ENCODE data around the gene KRIT1.
A peak's percentile ranks its signal among the peaks of the same experiment; 100 is the strongest.

Gene KRIT1

GRCh38 chr7:92161271-92161670, 84.4 kb downstream of the KRIT1 start:
- TF ChIP-seq POLR2AphosphoS5 (IDR thresholded peaks at IDR 0.05; ENCODE audit: low read depth, low read length) (no peak), POLR2A (IDR thresholded peaks at IDR 0.05; ENCODE audit: low read depth, low read length) (no peak), PAX5 (IDR thresholded peaks at IDR 0.05; ENCODE audit: insufficient read depth, low read length, severe bottlenecking) (no peak), TAF1 (IDR thresholded peaks at IDR 0.05; ENCODE audit: low read depth, low read length) (no peak), SPI1 (IDR thresholded peaks at IDR 0.05; ENCODE audit: low read depth, low read length) (no peak), POU2F2 (IDR thresholded peaks at IDR 0.05; ENCODE audit: low read depth, low read length) (no peak)
- DNase-seq (ENCODE audit: insufficient read length, low spot score) (no peak), FAIRE-seq (no peak)

GRCh38 chr7:92158660-92159575, 86.8 kb downstream of the KRIT1 start:
- no peak for DNase-seq (ENCODE audit: insufficient read length, low spot score)
- TF ChIP-seq SPI1 (IDR thresholded peaks at IDR 0.05; ENCODE audit: low read depth, low read length) = peak; percentile 29; the same call in 1 of the 2 replicates
- TF ChIP-seq POU2F2 (IDR thresholded peaks at IDR 0.05; ENCODE audit: low read depth, low read length) = no peak
- FAIRE-seq = no peak

DNA sequence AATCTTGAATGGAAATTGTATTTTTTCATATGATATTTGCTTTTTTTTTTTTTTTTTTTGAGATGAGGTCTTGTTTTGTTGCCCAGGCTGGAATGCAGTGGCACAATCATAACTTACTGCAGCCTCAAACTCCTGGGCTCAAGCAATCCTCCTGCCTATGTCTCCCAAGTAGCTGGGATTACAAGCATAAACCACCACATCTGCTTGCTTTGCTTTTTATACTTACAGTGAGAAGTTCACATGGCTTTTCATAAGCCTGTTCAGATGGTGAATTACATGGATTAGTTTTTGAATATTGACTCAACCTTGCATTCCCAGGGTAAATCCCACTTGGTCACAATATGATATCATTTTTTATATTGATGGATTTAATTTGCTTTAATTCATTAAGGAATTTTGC, 88.7 kb downstream of the KRIT1 start:
- TF ChIP-seq POLR2AphosphoS5 (IDR thresholded peaks at IDR 0.05; ENCODE audit: low read depth, low read length) = no peak
- no peak for TF ChIP-seq POU2F2 (IDR thresholded peaks at IDR 0.05; ENCODE audit: low read depth, low read length)
- TF ChIP-seq SPI1 (IDR thresholded peaks at IDR 0.05; ENCODE audit: low read depth, low read length) = no peak
- TF ChIP-seq POLR2A (IDR thresholded peaks at IDR 0.05; ENCODE audit: low read depth, low read length) = no peak
- no peak for TF ChIP-seq PAX5 (IDR thresholded peaks at IDR 0.05; ENCODE audit: insufficient read depth, low read length, severe bottlenecking)
- DNase-seq (ENCODE audit: insufficient read length, low spot score) (no peak), FAIRE-seq (no peak)

DNA sequence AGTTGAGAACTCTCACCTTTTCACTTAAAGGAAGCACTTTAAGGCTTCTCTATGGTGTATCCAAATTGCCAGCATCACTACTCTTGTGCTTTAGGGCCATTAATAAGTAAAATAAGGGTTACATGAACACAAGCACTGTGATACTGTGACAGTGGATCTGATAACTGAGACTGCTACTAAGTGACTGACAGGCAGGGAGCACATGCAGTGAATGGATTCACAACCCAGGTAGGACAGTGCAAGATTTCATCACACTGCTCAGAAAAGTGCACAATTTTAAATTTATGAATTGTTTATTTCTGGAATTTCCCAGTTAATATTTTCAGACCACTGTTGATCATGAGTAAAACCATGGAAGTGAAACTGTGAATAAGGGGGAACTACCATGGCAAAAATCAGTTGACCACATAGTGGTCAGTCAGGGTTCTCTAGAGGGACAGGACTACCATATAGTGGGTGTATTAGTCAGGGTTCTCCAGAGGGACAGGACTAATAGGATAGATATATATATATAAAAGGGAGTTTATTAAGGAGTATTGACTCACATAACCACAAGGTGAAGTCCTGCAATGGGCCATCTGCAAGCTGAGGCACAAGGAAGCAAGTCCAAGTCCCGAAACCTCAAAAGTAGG, 90.5 kb downstream of the KRIT1 start:
- no peak for FAIRE-seq

DNA sequence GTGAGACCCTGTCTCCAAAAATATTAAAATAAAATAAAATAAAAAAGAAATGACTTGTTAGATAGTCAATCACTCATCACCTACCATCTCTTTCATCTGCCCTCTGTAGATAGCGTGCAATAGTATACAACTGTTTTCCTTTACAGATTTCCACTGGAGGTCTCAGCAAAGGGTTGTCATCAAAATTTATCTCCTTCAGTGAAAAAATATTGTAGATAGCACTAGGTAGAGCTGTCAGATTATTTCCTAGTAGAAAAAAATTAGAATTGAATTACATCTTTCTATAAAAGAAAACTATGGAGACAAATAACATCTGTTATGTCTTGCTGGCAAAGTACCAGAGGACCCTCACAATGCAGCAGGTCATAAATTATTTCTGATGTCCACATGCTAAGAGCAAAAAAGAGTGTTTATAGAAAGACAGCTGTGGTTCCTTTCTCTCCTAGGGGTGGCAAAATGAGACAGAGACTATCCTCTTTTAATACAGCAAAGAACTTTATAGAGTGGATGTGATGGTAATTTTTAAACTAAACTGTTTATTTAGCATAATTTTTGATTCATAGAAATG, 95.2 kb downstream of the KRIT1 start:
- FAIRE-seq (no peak), DNase-seq (ENCODE audit: insufficient read length, low spot score) (no peak)
- TF ChIP-seq POU2F2 (IDR thresholded peaks at IDR 0.05; ENCODE audit: low read depth, low read length) = no peak
- no peak for TF ChIP-seq TAF1 (IDR thresholded peaks at IDR 0.05; ENCODE audit: low read depth, low read length)
- TF ChIP-seq SPI1 (IDR thresholded peaks at IDR 0.05; ENCODE audit: low read depth, low read length) = no peak
- TF ChIP-seq POLR2AphosphoS5 (IDR thresholded peaks at IDR 0.05; ENCODE audit: low read depth, low read length) = no peak
- no peak for TF ChIP-seq PAX5 (IDR thresholded peaks at IDR 0.05; ENCODE audit: insufficient read depth, low read length, severe bottlenecking)
- TF ChIP-seq POLR2A (IDR thresholded peaks at IDR 0.05; ENCODE audit: low read depth, low read length) = no peak

More for the DNA sequence above, 90.5 kb downstream of the KRIT1 start:
- DNase-seq (ENCODE audit: insufficient read length, low spot score) = no peak
- no peak for TF ChIP-seq POU2F2 (IDR thresholded peaks at IDR 0.05; ENCODE audit: low read depth, low read length)
- no peak for TF ChIP-seq TAF1 (IDR thresholded peaks at IDR 0.05; ENCODE audit: low read depth, low read length)
- TF ChIP-seq PAX5 (IDR thresholded peaks at IDR 0.05; ENCODE audit: insufficient read depth, low read length, severe bottlenecking) = no peak
- no peak for TF ChIP-seq SPI1 (IDR thresholded peaks at IDR 0.05; ENCODE audit: low read depth, low read length)
- TF ChIP-seq POLR2A (IDR thresholded peaks at IDR 0.05; ENCODE audit: low read depth, low read length) = no peak
- TF ChIP-seq POLR2AphosphoS5 (IDR thresholded peaks at IDR 0.05; ENCODE audit: low read depth, low read length) = no peak

DNA sequence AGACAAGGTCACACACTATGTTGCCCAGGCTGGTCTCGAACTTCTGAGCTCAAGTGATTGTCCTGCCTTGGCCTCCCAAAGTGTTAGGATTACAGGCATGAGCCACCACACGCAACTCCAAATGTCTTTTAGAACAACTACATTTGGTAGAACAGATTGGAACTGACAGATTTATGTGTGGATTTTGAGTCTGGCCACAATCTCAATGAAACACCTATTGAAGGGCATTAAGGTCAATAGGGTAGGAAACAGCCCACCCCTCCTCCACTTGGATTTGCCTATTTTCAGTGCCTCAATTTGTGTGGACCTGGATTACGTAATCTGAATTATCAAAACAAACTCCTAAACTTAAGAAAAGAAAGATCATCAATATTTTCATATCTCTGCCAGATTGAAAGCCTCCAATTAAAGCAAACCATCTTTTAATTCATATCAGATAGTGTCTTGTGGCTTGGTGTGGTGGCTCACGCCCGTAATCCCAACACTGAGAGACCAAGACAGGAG, 95.9 kb downstream of the KRIT1 start:
- no peak for TF ChIP-seq POLR2A (IDR thresholded peaks at IDR 0.05; ENCODE audit: low read depth, low read length)
- TF ChIP-seq PAX5 (IDR thresholded peaks at IDR 0.05; ENCODE audit: insufficient read depth, low read length, severe bottlenecking) = no peak
- FAIRE-seq = no peak
- no peak for DNase-seq (ENCODE audit: insufficient read length, low spot score)
